Activated CD4-positive, alpha-beta T cell treated with anti-CD3 and anti-CD28 coated beads for 36 hours (primary cell): ENCODE results near the gene PRKAG1. TPM values are rescaled to one million over a fixed set of nuclear protein-coding genes. Genes with fewer than 3 reads are reported as not detected.
A peak's percentile ranks its signal among the peaks of the same experiment; 100 is the strongest.

ENCODE experiments used
- ATAC-seq: fragments of 200-7000 bp; cut with Tn5 transposase; one replicate; pipeline ENCODE4 v1.10.0; 2021; ENCODE audit warnings: mild to moderate bottlenecking, moderate library complexity
- CTCF ChIA-PET: fragments of 350-600 bp; sonication (Branson Sonifier 250); formaldehyde crosslinking; loops from one replicate; lab custom pipeline; 2021; ENCODE audit warnings: antibody characterized with exemption; lab: Charles Lee
- POLR2A ChIA-PET: fragments of 350-600 bp; sonication (Branson Sonifier 250); formaldehyde crosslinking; loops from one replicate; lab custom pipeline; 2021; ENCODE audit warnings: antibody characterized with exemption, inconsistent platforms; lab: Charles Lee
- DNase-seq: peaks from one replicate; pipeline ENCODE4 v3.0.0-alpha.2; 2020
- H3K27ac Mint-ChIP-seq: one replicate; pipeline ENCODE4 v1.8.0; 2021; ENCODE audit warnings: mixed read lengths
- H3K27me3 Mint-ChIP-seq: one replicate; pipeline ENCODE4 v1.8.0; 2021; ENCODE audit warnings: mixed read lengths
- H3K36me3 Mint-ChIP-seq: one replicate; pipeline ENCODE4 v1.8.0; 2021; ENCODE audit warnings: low read depth, mixed read lengths
- H3K4me1 Mint-ChIP-seq: one replicate; pipeline ENCODE4 v1.8.0; 2021; ENCODE audit warnings: mixed read lengths
- H3K4me3 Mint-ChIP-seq: one replicate; pipeline ENCODE4 v1.8.0; 2021; ENCODE audit warnings: mild to moderate bottlenecking, moderate library complexity, mixed read lengths
- H3K9me3 Mint-ChIP-seq: one replicate; pipeline ENCODE4 v1.8.0; 2021; ENCODE audit warnings: low read depth, mixed read lengths
- intact Hi-C, 2 experiments: fragments of 100-400 bp; cut with DNase I in 1 of 2; cut with micrococcal nuclease in 1 of 2; formaldehyde crosslinking; loops; one replicate each; pipeline versions ENCODE4 v1.14.2 to v1.15.1; 2022 to 2024; cut with DNase I, micrococcal nuclease
- total RNA-seq, 2 experiments: library from RNA; stranded (reverse); gene quantifications; one replicate each; pipeline ENCODE4 v1.2.3, GENCODE V29; 2021

The PRKAG1 gene
- total RNA-seq, 2 experiments from 2014 or later = 54.5 to 62.6 TPM

DNA sequence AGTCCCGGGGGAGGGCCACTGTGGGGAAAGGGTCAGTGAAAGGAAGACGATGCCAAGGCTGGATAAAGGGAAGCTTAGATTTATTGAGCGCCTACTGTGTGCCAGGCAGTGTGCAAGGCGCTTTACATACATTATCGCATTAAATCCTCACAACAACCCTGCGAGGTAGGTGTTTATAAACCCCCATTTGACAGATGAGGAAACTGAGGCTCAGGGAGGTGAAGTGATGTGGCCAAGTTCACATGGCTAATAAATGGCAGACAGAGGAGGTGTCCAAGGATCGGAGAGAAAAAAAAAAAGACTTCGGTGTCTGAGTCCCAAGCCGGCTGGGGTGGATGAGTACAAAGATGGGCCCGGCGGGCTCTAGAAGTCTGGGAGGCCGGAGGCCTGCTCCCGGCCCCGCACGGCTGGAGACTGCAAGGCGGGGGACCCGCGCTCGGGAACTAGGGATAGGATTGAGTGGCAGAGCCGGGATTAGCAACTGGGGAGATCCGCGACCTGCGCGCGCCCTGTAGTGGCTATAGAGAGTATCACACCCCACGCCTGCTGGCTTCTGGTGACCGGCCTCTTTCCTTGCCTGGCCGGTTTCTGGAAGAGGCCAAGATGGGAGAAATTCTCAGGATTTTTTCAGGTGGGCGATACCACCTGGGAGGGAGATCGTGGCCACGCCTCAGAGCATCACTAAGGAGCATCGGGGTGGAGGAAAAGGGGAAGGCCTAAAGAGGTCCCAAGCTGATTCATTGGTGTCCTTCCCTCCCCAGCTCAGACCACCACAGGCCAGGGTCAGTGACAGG, 23.3 kb downstream of the PRKAG1 start:
- ChIA-PET CTCF (interaction anchor here (0.5 to 13.4 kb wide), 12 partner anchors 12 to 680 kb away, joined by 3 to 246 read pairs (median 6); partner anchors contain the start of genes ARF3, PRKAG1, RHEBL1 and WNT1), POLR2A (no interaction called here)
- intact Hi-C loops = loop anchor here (1.0 to 5.0 kb wide), 6 partner anchors 15 to 243 kb away; partner anchors contain the start of genes DDX23 (in 2 of the 2) and DHH (in 1 of the 2)
- no peak overlapping the region for H3K4me3 Mint-ChIP-seq
- H3K36me3 Mint-ChIP-seq = peaks cover 3% of the 10 kb centered on the region
- no peaks in the 10 kb centered on the region for H3K9me3 Mint-ChIP-seq
- DNase-seq (peak; percentile 77), ATAC-seq (peak; percentile 13)
- peaks cover 52% of the 10 kb centered on the region for H3K27me3 Mint-ChIP-seq
- peaks cover 26% of the 10 kb centered on the region for H3K4me1 Mint-ChIP-seq
- no peak overlapping the region for H3K27ac Mint-ChIP-seq

DNA sequence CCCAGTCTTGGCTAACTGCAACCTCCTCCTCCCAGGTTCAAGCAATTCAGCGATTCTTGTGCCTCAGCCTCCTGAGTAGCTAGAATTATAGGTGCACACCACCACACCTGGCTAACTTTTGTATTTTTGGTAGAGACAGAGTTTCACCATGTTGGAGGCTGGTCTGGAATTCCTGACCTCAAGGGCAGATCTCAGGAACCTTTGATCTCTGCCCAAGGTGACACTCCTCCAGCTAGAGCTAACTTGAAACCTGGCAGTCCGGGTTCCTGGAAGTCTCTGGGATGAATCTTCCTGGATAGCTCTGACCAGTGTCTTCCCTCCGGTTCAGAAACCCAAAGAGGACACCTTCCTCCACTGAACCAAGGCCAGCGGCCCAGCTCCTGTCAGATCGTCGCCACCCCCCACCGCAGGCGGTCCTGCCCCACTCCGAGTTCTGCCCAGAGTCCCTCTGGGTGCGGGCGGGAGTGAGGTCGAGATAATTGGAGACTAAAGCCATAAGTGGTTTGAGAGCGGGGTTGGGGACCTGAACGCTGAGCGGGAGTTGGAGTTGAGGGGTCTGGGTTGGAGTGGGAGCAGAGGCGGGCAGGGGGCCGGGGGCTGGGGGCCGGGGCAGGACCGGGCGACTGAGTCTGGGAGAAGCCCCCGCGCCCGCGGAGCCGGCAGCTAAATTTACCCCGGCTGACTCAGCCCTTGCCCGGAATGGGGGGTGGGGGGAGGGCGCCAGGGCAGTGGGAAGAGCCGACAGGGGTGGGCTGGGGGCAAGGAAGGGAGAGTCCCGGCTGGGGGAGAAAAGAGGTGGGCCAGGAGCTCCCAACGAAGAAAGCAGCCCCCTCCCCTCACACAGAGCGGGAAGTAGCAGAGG, 24.1 kb downstream of the PRKAG1 start:
- Mint-ChIP-seq H3K36me3 (no peaks in the 10 kb centered on the region), H3K9me3 (no peaks in the 10 kb centered on the region), H3K4me1 (peaks cover 18% of the 10 kb centered on the region), H3K27me3 (peaks cover 52% of the 10 kb centered on the region), H3K4me3 (no peak overlapping the region), H3K27ac (no peak overlapping the region)
- ChIA-PET CTCF (interaction anchor here (0.5 to 13.4 kb wide), 7 partner anchors 11 to 141 kb away, joined by 3 to 246 read pairs (median 4); partner anchors contain the start of genes RHEBL1 and WNT1), POLR2A (no interaction called here)
- intact Hi-C loops = loop anchor here (1.0 to 5.0 kb wide), 6 partner anchors 14 to 243 kb away; partner anchors contain the start of genes DDX23 (in 2 of the 2) and DHH (in 1 of the 2)
- ATAC-seq = no peak
- DNase-seq = no peak

DNA sequence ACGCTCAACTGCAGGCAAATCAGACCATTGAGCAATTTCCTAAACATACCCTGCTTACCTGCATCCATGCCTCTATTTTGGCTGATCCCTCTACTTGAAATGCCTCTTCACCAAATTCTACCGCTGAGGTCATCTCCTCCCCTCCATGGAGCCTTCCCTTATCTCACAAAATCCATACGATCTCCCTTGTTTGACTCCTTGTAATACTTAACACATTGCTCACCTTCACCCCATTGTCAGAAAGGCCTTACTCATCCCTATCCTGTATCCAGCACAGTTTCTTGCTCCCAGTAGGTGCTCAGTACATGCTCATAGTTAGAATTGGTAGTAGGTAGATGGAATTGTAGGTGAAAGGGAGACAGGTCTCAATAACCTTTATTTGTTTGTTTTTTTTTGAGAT, 24.8 kb downstream of the PRKAG1 start:
- intact Hi-C loops = no loop called here
- peaks cover 55% of the 10 kb centered on the region for H3K27me3 Mint-ChIP-seq
- no peaks in the 10 kb centered on the region for H3K9me3 Mint-ChIP-seq
- H3K27ac Mint-ChIP-seq = no peak overlapping the region
- H3K4me1 Mint-ChIP-seq = peaks cover 14% of the 10 kb centered on the region
- no peaks in the 10 kb centered on the region for H3K36me3 Mint-ChIP-seq
- H3K4me3 Mint-ChIP-seq = no peak overlapping the region
- ChIA-PET POLR2A (interaction anchor here (1.4 kb wide), 1 partner anchor 10 kb away, joined by 3 read pairs; no protein-coding TSS in a partner anchor), CTCF (interaction anchor here (0.7 to 13.4 kb wide), 9 partner anchors 11 to 143 kb away, joined by 3 to 246 read pairs (median 5); partner anchors contain the start of genes RHEBL1 and WNT1)
- ATAC-seq = no peak
- no peak for DNase-seq

DNA sequence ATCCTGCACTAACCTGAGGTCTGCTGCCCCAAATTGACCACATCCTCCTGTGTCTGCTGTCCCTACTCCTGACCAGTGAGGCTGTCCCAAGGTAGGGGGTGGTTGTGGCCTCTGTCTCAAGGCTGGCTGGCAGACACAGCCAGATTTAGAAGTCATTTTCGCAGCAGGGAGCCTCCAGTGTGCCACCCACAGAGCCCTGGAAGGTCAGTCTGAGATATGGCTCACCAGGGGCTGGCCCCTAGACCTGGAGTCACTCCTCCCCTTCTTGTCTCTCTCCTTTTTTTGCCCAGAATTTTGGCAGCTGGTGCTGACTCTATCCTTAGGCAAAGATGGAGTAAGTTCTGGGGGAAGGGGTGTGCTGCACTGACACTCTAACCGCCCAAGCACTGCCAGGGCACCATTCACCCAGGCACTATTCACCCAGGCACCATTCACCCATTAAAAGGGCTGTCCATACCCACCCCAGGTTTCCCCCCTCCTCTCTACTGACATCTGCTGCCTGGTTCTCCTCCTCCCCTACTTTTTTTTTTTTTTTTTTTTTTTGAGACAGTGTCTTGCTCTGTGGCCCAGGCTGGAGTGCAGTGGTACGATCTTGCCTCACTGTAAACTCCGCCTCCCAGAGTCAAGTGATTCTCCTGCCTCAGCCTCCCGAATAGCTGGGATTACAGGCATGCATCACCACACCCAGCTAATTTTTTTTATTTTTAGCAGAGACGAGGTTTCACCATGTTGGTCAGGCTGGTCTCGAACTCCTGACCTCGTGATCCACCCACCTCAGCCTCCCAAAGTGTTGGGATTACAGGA, 27.1 kb downstream of the PRKAG1 start:
- no peak for ATAC-seq

DNA sequence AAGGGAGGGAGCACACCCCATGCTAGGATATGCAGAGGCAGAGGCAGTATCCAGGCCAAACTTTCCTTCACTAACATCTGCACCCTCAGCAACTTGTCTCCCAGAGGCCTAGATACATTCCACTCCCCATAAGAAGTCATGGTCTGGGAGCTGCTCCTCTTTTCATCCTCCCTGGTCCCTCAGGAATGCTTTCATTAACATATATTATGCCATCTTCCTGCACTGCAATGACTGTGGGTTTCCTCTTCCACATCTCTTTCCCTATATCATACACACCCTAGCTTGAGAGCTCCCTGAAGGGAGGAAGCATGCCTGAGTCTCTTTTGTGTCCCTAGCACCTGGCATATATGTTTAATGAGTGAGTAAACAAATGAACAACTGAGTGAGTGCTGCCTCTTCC, 28.0 kb downstream of the PRKAG1 start:
- Mint-ChIP-seq H3K4me1 (peaks cover 6% of the 10 kb centered on the region), H3K27me3 (peaks cover 49% of the 10 kb centered on the region), H3K36me3 (no peaks in the 10 kb centered on the region), H3K4me3 (no peak overlapping the region), H3K27ac (no peak overlapping the region), H3K9me3 (no peaks in the 10 kb centered on the region)
- DNase-seq (no peak), ATAC-seq (no peak)
- intact Hi-C loops = no loop called here
- CTCF ChIA-PET = interaction anchor here (1.0 kb wide), 1 partner anchor 64 kb away, joined by 3 read pairs; no protein-coding TSS in a partner anchor
- POLR2A ChIA-PET = interaction anchor here (0.6 kb wide), 1 partner anchor 281 kb away, joined by 4 read pairs; no protein-coding TSS in a partner anchor

More for the DNA sequence above, 27.1 kb downstream of the PRKAG1 start:
- DNase-seq = no peak
- intact Hi-C loops = no loop called here
- Mint-ChIP-seq H3K4me1 (peaks cover 6% of the 10 kb centered on the region), H3K27me3 (peaks cover 55% of the 10 kb centered on the region), H3K36me3 (no peaks in the 10 kb centered on the region), H3K4me3 (no peak overlapping the region), H3K9me3 (no peaks in the 10 kb centered on the region), H3K27ac (no peak overlapping the region)
- POLR2A ChIA-PET = no interaction called here
- CTCF ChIA-PET = interaction anchor here (0.5 to 13.4 kb wide), 6 partner anchors 8 to 1086 kb away, joined by 3 to 246 read pairs (median 4); partner anchors contain the start of gene WNT1

DNA sequence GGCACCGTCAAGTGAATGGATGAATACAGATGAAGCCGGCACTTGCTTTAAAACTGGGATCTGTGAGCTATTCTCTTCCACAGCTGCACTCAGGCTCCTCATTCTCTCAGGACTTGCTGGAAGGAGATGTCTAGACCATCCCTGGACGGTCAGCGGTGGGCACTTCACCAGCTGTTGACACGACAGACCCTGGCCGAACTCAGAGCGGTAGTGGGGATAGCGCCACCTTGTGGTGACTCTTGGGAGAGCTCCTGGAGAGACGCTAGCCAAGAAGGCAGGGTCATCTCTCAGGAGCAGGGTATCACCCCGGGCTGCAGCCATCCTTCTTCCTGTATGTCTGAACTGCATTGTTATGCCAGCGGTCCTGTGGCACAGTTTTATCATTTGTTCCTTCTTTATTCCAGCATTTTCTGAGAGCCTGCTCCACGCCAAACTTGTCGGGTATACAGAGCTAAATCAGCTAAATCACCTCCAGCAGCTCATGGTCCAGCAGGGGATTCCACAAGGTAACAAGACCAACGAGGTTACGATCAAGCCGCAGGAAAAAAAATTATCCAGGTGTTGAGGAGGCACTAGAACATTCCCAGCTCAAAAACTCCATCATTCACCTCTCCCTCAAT, 30.4 kb downstream of the PRKAG1 start:
- Mint-ChIP-seq H3K4me1 (no peaks in the 10 kb centered on the region), H3K36me3 (no peaks in the 10 kb centered on the region), H3K27ac (no peak overlapping the region), H3K9me3 (no peaks in the 10 kb centered on the region), H3K27me3 (peaks cover 41% of the 10 kb centered on the region), H3K4me3 (no peak overlapping the region)
- intact Hi-C loops = loop anchor here (1.0 to 2.0 kb wide), 4 partner anchors 13 to 135 kb away; partner anchors contain the start of gene FKBP11 (in 1 of the 2)
- CTCF ChIA-PET = interaction anchor here (0.6 to 13.1 kb wide), 67 partner anchors 9 to 1246 kb away, joined by 3 to 246 read pairs (median 4); partner anchors contain the start of genes ARF3, DDN, DDX23 and DHH
- ATAC-seq = peak; percentile 85
- POLR2A ChIA-PET = interaction anchor here (0.6 to 1.2 kb wide), 5 partner anchors 32 to 149 kb away, joined by 3 to 5 read pairs (median 3); no protein-coding TSS in a partner anchor
- DNase-seq = peak; percentile 89

DNA sequence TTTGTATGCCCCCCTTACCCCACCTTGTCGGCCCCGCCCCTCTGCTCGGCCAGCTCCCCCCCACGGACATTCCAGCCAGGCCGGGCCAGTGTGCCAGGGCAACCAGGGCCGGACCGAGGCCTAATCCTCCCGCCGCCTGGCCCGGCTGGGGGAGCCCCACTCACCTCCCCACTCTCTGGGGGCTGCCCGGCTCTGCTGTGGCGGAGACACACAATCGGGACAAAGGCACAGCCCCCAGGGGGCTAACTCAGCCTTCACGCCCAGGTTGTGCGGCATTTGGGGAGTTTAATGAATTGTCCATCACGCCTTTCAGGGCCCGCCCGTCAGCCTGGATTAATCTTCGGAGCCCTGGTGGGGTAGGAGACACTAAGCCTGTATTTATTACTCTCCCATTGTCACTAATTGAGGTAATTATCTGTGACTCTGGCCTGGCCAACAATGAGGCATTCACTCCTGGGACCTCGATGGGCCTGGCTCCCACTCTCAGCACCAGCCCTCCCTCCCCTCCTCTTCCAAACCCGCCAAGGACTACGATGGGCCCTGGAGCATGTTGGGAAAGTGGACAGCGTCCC, 31.8 kb downstream of the PRKAG1 start:
- Mint-ChIP-seq H3K27me3 (peaks cover 49% of the 10 kb centered on the region), H3K9me3 (no peaks in the 10 kb centered on the region), H3K4me3 (no peak overlapping the region), H3K36me3 (no peaks in the 10 kb centered on the region), H3K4me1 (peaks cover 6% of the 10 kb centered on the region), H3K27ac (no peak overlapping the region)
- intact Hi-C loops = no loop called here
- ChIA-PET POLR2A (no interaction called here), CTCF (interaction anchor here (0.6 to 13.1 kb wide), 10 partner anchors 9 to 284 kb away, joined by 3 to 246 read pairs (median 10); partner anchors contain the start of genes DDN, WNT1 and WNT10B)
- no peak for ATAC-seq
- no peak for DNase-seq

DNA sequence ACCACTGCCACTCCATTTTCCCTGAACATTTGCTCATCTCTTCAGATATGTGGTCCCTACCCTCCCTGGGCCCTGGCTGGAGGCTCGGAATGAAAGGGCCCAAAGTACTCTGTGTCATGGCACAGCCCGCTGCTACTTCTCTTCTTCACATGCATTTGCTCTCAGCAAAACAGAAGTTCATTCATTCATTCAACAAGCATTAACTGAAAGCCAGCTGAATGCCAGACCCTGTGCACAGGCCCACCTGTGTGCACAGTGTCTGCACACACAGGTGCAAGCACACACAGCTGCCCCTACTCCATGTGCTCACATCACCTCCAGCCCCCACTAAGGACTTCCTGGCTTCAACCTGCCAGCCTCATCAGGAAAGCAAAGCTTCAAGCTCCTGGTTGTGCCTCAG, 32.7 kb downstream of the PRKAG1 start:
- ChIA-PET POLR2A (no interaction called here), CTCF (interaction anchor here (0.6 to 13.1 kb wide), 3 partner anchors 12 to 1146 kb away, joined by 3 to 246 read pairs (median 3); partner anchors contain the start of gene DDN)
- DNase-seq = no peak
- H3K9me3 Mint-ChIP-seq = no peaks in the 10 kb centered on the region
- intact Hi-C loops = no loop called here
- peaks cover 14% of the 10 kb centered on the region for H3K4me1 Mint-ChIP-seq
- no peaks in the 10 kb centered on the region for H3K36me3 Mint-ChIP-seq
- ATAC-seq = no peak
- peaks cover 56% of the 10 kb centered on the region for H3K27me3 Mint-ChIP-seq
- H3K4me3 Mint-ChIP-seq = no peak overlapping the region
- no peak overlapping the region for H3K27ac Mint-ChIP-seq

DNA sequence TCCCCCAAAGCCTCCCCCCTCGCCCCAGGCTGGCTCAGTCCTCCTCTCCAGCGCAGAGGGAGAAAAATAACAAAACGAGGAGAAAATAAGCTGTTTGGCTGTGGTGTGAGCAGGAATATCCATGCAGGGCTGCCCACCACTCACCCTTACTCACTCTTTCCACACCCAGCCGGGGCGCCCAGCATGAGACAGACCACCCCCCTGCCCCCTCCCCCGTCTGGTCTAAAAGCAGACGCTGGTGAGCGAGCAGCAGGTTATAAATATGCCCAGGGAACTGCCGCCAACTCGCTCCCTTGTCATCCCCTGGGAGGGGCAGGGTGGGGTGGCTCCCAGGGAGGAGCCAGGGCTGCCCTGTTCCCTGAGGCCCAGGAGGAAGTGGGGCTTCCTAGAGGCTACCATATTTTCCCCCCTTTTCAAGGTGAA, 33.1 kb downstream of the PRKAG1 start:
- DNase-seq (no peak), ATAC-seq (no peak)
- no peaks in the 10 kb centered on the region for H3K36me3 Mint-ChIP-seq
- intact Hi-C loops = no loop called here
- ChIA-PET POLR2A (no interaction called here), CTCF (interaction anchor here (0.5 to 13.1 kb wide), 4 partner anchors 12 to 1147 kb away, joined by 3 to 246 read pairs (median 3); partner anchors contain the start of gene DDN)
- H3K4me1 Mint-ChIP-seq = peaks cover 18% of the 10 kb centered on the region
- H3K27ac Mint-ChIP-seq = no peak overlapping the region
- H3K4me3 Mint-ChIP-seq = no peak overlapping the region
- no peaks in the 10 kb centered on the region for H3K9me3 Mint-ChIP-seq
- H3K27me3 Mint-ChIP-seq = peaks cover 56% of the 10 kb centered on the region
